GM19468 (cell line): ENCODE measurements around the gene FRAS1.
"Not testable (repeated sequence)": the region's sequence is repeated elsewhere in the genome, so short reads cannot be mapped to it uniquely, and the experiment has no call there.

ENCODE experiments used
- ATAC-seq: cut with Tn5 transposase; IDR thresholded peaks from one replicate; pipeline ENCODE4 v1.9.1; 2021; ENCODE audit warnings: mild to moderate bottlenecking, moderate library complexity, moderate number of reproducible peaks; ENCODE audit not compliant: unreplicated experiment; ENCODE audit errors: extremely low read depth

The FRAS1 gene

GRCh38 chr4:78155616-78156105, 98.5 kb downstream of the FRAS1 start:
- no peak for ATAC-seq

- no peak for ATAC-seq
Observed at GRCh38 chr4:78156520-78156919, 99.4 kb downstream of the FRAS1 start.

DNA sequence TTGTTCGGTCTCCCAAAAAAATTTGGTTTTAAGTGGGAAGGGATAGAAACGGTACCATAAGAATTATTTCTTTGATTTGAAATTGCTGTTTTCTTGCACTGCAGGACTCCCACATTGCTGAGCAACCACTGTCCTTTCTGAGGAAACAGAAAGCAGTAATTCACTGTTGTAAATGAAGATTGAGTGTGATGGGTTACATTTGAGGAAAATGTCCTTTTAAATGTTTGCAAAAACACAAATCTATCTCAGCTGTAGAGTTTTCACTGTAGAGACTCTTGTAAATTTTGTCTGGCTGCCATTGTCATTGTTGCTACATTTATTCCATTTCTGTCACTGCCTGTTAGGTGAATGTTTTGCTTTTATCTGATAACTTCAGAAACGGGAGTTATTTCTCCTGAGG, 105.2 kb downstream of the FRAS1 start:
- no peak for ATAC-seq

GRCh38 chr4:78162821-78163220, 105.7 kb downstream of the FRAS1 start:
- no peak for ATAC-seq

DNA sequence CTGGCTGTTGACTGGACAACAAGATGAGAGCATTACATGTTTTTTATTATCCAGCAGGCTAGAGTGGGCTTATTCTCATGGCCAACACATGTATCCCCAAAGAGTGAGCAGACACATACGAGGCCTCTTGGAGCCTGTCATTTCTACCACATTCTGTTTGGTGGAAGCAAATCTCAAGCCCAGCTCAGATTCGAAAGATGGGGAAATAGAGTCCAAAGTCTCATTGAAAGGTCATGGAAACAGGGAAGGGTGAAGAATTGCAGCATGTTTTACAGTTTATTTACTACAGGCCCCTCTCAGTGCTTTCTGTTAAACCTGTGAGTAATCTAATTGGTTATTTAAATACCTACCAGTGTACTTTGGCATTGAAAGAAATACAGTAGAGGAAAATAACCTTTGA, 108.6 kb downstream of the FRAS1 start:
- ATAC-seq, result no peak

- no peak for ATAC-seq
Observed at GRCh38 chr4:78166622-78167021, 109.5 kb downstream of the FRAS1 start.

GRCh38 chr4:78167510-78167909, 110.4 kb downstream of the FRAS1 start:
- ATAC-seq, result no peak

DNA sequence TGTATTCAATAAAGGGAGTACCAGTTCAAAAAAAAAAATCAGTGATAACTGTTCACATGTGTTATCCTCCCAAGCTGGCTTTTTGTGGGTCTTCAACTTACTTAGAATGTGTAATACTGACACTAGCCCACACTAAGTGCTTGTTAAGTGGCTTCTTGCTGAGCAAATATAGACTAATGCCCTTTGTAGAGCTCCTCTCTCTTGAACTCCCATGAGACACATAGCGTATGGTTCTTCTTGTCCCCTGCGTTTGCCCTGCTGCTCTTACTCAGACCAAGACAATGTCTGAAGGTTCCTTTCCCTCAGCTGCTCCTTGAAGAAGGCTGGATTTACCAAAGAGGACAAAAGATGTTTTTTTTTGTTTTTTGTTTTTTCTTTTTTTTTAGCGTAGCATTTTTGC, 110.9 kb downstream of the FRAS1 start:
- no peak for ATAC-seq

DNA sequence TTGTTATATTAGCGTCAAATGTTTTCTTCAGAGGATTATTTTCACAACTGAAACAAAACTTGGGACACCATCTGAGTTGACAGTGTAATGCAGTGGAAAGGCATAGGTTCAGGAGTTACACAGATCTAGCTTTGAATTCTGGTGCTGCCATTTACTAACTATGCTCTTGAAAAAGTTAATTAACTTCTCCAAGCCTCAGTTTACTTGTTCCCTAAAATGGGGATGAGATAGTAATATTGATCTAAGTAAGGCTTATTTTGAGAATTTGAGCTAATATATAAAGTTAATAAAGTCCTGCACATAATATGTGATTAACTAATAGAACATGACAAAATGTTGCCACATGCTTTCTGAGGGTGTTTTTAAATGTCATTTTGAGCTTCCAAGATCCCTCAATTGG, 112.6 kb downstream of the FRAS1 start:
- no peak for ATAC-seq

- no peak for ATAC-seq
Observed at GRCh38 chr4:78171482-78171881, 114.4 kb downstream of the FRAS1 start.

GRCh38 chr4:78174891-78175290, 117.8 kb downstream of the FRAS1 start:
- no peak for ATAC-seq

DNA sequence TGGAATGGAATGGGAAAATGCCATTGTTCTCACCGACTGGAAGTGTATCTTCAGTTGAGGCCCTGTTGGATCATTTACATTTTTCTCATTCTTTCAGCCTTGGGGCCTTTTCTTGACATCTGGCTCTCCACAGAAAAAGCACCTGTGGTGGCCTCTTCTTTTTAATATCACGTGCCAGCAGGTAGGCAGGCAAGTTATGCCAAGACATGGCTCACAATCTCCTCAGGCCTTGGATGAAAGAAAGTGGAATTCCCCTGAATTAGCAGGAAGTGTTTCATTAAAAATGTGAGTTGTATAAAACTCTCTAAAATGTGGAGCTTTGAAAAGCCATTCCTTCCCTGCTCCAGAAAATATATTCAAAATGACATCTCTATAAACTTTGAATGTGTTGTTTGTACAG, 122.1 kb downstream of the FRAS1 start:
- no peak for ATAC-seq

- ATAC-seq, result not testable (repeated sequence)
Observed at GRCh38 chr4:78181681-78182234, 124.6 kb downstream of the FRAS1 start.

DNA sequence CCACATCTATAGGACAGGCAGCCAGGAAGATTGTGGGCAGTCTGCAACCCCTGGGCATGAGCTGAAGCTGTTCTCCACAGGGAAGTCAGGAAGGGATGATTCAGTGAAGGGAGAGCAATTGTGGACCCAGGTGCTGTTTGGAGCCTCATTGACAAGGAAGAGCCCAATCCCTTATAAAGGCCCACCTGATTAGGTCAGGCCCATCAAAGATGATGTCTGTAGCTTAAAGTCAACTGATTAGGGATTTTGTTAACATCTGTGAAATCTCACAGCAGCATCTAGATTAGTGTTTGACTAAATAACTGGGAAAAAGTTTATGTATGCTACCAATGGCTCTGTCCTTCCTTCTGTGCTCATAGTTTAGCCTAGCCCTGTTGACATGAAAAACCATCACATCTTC, 127.5 kb downstream of the FRAS1 start:
- no peak for ATAC-seq

DNA sequence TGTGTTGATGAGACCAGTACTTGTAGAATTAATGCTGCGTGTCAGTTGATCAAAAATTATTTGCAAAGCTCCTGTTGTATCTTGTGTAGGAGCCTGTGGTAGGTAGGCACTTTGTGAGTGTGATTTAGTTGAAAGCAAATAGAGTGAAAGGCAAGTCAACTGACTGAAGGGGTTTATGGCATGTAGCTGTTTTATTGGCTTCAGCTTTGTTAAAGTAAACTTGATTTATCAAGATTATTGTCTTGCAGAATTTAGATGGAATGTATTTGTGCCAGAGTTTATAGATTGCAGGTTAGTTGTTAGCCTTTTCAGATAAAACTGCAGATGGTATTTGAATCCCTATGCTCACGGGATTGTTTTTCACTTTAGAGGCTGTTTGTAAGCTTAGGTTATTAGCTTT, 128.0 kb downstream of the FRAS1 start:
- no peak for ATAC-seq

DNA sequence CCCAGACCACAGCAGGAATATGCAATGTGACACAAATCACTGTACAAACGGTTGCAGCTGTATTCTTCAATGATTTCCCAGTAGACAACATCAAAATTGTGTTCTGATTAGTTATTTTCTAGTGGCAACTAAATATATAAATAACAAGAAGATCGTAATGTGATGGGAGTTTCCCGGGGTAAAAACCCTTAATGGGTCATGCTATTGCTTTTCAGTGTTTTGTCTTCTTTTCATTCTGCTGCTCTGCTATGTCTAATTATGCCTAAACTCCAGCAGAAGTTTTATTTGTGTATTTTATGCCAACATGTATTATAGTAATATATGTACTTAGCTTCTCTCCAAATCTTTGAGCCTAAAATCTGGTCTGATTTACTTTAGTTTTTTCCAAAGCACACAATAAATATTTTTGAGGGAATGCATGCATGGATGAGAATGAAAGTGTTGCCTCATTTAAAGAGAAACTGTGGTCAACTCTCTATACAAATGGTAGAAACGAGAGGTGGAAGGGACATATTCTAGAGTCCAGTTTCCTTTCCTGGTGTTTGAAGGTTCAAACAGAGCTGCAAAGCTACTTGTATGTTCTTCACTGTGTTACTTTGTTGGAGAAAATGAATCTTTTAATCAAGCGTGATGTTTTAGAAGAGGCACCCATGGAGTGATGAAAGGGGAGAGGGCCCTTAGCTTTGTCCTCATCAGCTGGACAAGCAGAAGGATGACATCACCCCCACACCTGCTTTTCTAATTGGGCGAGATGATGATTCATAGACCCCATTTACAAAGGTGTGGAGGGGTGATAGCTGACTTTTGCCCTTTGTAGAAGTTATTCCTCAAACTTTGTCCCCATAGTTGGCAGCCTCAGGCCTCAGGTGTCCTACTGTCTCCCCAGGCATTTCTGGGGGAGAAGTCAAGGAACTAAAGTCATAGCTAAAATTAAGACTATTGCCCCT, 129.7 kb downstream of the FRAS1 start:
- ATAC-seq, result no peak

DNA sequence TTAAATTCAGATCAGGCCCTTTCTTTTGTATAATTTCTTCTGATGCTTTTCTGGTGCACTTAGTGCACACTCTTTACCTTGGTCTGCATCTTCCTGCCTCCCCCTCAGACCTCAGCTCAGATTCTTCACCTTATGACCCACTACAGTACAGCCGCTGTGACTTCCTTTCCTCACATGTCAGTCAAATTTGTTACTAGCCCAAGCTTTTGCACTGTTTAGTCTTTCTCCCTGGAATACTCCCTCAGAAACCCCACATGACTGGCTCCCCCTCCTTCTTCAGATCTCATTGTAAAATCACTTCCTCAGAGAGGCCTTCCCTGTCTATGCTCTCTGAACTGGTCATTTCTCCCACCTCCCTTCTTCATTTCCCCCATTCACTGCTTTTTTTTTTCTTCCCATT, 132.9 kb downstream of the FRAS1 start:
- no peak for ATAC-seq

DNA sequence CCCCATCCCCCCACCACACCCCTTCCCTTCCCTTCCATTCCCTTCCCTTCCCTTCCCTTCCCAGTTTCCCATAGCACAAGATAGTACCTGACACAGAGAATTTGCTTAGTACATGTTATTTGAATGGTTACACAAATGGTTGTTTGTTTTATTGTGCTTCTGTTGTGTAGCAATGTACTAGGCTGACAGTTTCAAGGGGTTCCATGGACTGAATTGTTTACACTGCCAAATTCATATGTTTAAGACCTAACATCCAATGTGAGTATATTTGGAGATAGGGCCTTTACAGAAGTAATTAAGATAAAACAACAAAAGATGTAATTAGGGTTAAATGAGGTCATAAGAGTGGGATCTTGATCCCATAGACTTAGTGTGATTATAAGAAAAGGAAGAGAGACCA, 133.5 kb downstream of the FRAS1 start:
- ATAC-seq, result no peak

- no peak for ATAC-seq
Observed at GRCh38 chr4:78197947-78198346, 140.8 kb downstream of the FRAS1 start.

DNA sequence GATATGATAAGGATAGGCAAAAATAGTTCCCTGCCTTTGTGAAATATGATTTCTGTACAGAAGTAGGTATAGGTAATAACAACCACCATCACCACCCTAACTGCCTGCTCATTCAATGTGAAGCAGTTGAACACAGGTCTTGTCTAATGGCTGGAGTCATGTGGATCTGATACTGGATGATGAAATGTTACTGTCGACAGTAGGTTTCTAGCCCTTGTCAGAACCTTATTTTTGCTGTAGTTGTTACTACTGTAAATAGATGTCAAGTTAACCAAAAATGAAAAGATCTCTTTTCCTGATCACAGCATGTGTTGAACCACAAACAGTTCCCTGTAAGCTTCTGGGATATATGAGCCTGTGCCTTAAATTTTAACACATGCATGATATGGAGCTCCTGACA, 142.9 kb downstream of the FRAS1 start:
- no peak for ATAC-seq

DNA sequence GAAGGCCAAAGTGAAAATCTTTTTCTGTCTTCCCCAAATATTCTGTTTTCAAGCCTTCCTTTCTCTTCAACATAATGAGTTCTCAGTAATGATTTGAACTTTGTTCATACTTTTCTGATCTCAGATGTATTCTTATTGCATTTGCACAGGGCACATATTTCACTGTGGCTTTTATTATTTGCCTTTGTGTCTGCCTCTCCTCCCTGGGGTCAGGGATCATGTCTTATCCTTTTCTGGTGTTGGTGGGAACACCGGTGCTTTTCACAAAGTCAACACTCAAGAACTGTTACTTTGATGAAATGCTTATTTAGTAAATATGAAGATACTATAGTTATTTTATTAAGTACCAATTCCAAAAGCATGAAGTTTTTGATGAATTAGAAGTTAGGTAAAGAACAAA, 143.8 kb downstream of the FRAS1 start:
- ATAC-seq, result no peak

GRCh38 chr4:78204176-78204575, 147.1 kb downstream of the FRAS1 start:
- no peak for ATAC-seq
